NCI-H1092 (cell line): ENCODE results near the gene SHROOM2.

ENCODE experiments used
- DNase-seq: peaks from one replicate; lab custom pipeline; 2025; lab: John Stamatoyannopoulos, UW

The SHROOM2 gene

GRCh38 chrX:9895225-9895912 is 109.1 kb downstream of the SHROOM2 start:
- no peak for DNase-seq

DNA sequence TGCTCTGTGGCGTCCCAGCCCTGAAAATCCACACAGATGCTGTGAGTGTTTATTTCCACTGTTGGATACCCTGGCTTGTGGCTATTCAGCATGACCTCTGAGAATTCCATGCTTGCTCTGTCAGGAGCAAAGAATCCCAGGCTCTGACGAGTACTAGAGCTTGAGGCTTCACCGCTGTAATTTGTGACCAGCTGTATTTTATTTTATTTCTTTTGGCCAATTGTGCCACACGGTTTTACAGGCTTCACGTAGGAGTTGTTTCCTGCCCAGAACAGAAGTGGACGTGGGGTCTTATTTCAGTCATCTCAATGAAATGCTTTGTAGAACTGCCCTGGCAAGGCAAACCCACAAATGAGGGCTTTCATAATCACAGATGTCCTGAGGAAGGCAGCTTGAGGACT is 111.5 kb downstream of the SHROOM2 start:
- DNase-seq, result no peak

- no peak for DNase-seq
Measured at GRCh38 chrX:9899640-9900111, 113.4 kb downstream of the SHROOM2 start.

DNA sequence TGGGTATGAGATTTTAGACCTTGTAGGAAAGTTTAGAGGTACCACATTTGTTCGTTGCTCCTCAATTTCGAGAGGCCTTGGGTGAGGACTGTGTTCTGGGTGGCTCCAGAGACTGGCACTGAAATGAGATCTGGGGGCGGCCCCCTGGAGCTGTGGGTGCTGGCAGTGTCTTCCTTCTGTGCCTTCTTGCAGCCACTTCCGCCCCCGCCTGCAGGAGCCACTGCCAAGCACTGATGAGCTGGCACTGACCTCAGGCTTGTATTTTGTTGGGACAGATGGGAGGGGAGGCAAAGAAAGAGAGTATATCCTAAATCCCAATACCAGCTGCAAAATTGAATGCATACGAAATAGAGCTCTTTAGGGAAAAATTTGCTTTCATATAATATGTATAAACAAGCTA is 116.4 kb downstream of the SHROOM2 start:
- no peak for DNase-seq

DNA sequence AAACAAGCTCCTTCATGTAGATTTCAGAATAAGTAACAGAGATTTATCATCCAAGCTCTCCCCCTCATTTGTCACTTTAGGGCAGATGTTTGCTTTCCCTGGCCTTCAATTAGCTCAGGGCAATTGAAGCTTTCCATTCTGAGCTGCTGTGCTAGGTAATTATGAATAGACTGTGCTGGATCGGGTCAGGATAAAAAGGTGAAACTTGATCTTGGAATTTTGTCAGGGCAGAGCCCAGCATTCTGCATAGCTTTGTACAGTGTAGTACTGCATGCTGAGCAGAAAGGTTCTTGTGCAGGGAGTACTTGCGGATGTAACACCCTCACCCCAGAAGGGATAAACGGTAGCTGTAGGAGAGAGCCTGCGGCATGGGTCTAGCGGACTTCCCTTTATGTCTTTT is 116.9 kb downstream of the SHROOM2 start:
- no peak for DNase-seq

DNA sequence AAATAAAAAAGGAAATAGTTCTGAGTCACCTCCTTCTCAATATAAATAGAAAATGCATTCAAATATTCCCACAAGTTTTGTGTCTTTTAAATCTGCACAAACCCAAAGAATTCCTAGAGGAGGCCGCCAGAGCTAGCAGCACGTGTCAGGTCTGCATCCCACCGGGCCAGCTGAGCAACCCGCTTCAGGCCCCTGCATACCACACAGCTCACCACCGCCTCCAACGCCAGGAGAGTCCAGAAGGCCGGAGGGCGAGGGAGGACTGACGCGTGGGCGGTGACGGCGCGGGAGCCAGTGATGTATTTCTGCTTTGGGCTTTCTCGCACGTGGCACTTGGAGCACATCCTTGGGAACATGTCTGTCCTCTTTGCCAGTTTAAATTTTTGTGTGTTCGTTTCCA is 119.1 kb downstream of the SHROOM2 start:
- no peak for DNase-seq

- DNase-seq, result no peak
Measured at GRCh38 chrX:9905721-9906120, 119.5 kb downstream of the SHROOM2 start.

GRCh38 chrX:9906919-9907318 is 120.7 kb downstream of the SHROOM2 start:
- DNase-seq, result no peak

DNA sequence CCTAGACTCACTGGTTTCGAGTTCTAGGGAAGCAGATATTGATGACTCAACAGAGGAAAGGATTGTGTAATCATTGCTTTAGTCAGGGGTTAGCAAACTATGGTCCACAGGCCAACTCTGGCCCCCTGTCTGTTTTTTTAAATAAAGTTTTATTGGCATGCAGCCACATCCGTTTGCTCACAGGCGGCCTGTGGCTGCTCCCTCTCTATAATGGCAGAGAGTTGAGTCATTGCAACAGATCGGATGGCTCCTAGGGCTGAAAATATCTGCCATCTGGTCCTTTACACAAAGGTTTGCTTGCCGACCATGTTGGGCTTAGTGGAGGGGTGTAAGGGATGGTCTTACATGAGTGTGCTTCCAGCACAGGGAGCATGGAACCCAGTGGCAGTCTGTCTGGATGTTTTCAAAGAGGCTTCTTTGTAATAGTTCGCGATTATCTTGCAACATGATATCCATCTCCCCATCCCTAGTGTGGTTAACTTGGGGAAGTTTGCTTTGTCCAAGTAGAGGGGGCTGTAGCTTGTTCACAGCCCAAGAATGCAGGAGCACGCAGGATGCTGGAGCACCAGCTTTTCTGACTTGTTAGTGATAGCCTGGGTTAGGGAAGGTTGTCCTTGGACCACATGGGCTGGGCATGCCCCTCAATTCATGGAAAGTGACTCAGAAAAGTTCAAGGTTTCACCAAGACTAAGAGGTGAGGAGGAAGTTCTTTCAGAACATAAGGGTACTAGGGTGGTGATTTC is 121.6 kb downstream of the SHROOM2 start:
- no peak for DNase-seq

DNA sequence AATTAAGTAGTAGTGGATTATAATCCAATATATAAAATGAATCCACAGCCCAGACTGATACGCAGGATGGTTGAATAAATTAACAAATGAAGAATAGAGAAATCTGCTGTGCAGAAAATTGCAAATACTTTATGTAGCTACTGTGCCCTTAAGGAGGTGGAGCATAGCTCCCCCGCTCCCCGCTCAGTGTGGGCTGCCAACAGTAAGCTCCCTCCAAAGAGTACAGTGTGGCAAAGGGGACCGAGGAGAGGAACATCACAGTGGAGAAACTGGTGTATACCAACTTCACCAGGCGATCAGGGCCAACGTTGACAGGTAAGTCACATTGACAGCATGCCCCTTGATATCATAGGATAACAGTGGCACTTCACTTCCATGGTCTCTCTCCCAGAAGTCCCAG is 123.0 kb downstream of the SHROOM2 start:
- no peak for DNase-seq

DNA sequence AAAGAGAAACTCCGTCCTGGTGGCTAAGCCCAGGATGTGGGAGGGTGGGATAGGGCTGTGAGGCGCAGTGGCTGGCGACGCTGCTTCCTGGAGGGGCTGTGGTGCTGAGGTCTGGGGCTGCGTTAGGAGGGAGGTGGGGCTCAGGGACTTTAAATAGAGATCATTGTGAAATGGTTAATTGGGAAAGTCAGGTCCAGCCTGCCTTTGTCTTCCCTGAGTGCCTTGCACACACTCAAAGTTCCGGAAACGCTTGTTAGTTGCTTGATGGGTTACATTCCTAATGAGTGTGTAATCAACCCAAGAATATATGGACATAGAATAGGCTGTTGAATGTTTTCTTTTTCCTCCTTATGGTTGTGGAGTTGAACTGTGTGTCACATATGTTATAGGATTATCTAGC is 125.3 kb downstream of the SHROOM2 start:
- no peak for DNase-seq

DNA sequence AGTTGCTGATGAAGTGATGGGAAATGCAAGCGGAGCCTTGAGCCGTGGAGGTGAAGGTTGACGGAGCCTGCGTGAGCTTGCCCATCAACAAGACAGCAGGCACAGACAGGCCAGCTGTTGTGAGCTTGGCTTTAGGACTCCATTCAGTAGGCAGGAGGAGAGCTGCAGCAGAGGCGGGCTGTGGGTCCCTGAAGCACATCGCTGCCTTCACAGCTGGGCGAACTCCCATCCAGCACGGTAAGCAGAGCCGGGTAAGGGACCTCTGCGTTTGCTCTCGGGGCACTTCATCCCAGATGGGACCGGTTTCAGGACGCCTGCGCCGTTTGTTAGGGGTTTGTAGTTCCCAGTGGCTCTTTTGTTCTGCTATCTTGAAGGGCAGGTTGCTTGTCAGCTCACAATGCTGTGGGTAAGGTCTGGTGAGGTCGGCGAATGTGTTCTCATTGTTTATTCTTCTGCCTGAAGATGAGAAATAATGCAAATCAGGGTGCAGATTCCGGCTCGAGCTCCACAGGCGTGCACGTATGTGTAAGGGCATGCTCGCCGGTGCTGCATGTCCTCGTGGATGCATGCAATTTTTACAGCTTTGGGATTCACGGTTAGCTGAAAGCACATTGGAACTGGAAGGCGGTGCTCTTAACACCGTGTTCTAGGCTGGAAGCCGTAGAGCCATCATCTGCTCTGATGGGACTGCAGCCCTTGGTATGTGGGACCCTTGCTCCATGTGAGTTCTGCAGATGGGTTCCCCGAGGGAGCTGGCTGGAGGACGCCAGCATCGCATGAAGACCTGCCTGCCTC is 126.3 kb downstream of the SHROOM2 start:
- no peak for DNase-seq

- DNase-seq, result no peak
Measured at GRCh38 chrX:9913146-9913433, 126.9 kb downstream of the SHROOM2 start.

DNA sequence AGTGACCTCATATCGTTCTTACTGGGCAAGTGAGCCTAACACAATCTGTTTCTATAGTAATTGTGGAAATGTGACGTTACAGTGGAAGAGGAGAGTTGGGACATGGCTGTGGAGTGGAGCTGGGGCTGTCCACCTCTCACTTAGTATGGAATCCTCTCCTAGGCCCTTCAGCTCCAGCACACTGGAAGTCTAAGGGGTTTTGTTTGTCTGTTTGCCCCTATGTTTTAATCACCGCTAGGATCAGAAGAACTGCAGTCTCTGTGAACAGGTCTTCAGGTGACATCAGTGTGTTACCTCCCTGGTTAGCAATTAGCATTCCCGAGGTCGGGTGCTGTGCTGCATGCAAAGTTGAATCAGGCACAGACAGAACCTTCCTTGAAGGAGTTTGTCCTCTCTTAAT is 131.6 kb downstream of the SHROOM2 start:
- no peak for DNase-seq

DNA sequence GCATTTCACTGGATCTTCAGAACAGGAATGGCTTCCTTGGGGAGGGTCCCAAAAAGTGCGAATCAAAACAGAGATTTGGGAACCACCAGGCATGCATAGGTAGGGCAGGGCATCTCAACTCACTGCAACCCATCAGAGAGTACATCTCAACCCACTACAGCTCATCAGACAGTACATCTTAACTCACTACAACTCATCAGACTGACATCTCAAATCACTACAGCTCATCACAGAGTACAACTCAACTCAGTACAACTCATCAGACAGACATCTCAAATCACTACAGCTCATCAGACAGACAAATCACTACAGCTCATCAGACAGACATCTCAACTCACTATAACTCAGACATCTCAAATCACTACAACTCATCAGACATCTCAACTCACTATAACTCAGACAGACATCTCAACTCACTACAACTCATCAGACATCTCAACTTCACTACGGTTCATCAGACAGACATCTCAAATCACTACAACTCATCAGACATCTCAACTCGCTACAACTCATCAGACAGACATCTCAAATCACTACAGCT is 133.5 kb downstream of the SHROOM2 start:
- DNase-seq, result no peak

- no peak for DNase-seq
Measured at GRCh38 chrX:9921407-9921806, 135.2 kb downstream of the SHROOM2 start.

DNA sequence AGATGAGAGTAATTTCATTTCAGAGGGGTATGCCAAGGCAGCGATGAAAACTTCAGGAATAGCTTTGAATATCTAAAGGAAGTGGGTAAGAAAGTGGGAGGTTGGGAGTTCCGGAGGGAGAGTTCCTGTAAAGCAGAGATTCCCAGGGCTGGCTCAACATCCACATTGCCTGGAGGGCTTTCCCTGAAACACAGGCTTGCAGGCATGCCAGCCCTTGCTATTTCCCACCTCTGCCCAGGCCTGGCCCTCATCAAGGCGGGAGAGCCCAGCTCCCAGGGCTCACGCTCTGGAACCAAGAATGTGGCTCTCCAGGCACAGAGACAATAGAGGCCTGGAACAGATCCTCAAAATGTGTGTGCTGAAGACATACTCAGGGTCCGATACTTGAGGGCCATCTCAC is 137.1 kb downstream of the SHROOM2 start:
- DNase-seq, result no peak

- no peak for DNase-seq
Measured at GRCh38 chrX:9926002-9926401, 139.8 kb downstream of the SHROOM2 start.

GRCh38 chrX:9927698-9928482 is 141.7 kb downstream of the SHROOM2 start:
- DNase-seq, result peak; percentile 19

DNA sequence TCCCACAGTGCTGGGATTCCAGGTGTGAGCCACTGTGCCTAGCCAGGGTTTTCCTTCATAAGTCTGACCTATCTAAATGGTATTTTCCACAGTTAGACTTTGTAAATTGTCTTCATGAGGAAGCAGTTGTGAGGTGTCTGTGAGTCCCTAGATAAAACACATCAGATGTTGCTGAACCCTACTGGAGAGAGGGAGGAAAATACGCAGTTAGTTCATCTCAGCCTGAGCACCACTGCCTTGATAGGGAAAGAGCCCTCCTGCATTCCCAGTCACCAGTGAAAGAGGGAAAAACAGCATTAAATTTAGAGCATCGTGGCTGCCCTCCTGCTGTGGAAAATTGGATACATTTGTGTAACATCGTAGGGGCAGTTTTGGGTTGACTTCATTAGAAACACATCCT is 149.2 kb downstream of the SHROOM2 start:
- no peak for DNase-seq

GRCh38 chrX:9937761-9938160 is 151.5 kb downstream of the SHROOM2 start:
- DNase-seq, result no peak

- no peak for DNase-seq
Measured at GRCh38 chrX:9938516-9938915, 152.3 kb downstream of the SHROOM2 start.
